ENCODE results near the gene BDH1. TPM values are rescaled to one million over a fixed set of nuclear protein-coding genes. Genes with fewer than 3 reads are reported as not detected.

The BDH1 gene
- polyA plus RNA-seq, 1 donor from 2014 or later = 12.9 TPM

DNA sequence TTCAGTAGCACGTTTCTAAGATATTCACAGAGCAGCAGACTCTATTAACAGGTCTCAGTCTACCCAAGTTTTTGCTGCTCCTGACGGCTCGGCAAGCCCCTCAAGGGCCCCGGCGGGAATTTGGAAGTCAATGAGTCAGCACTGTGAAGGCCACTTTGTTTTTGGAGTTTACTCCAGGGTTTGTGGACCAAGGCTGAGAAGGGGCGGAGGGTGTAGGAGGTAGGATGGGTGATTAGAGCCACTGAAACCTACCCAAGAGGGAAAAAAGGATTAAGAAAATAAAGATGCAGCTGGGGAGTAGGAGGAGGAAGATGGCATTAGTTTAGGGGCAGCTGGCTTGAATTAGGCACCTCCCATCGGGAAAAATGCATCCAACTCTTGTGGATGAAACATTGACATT lies 87.6 kb downstream of the BDH1 start:
- H3F3A ChIP-seq (ENCODE audit: insufficient read depth, low read length, poor library complexity, severe bottlenecking) = peaks cover 3% of the 10 kb centered on the region
- H4K20me1 ChIP-seq (ENCODE audit: insufficient read depth) = no peaks in the 10 kb centered on the region
- no peaks in the 10 kb centered on the region for H3K79me2 ChIP-seq (replicated peaks; ENCODE audit: insufficient read depth, low read length)
- no peak for TF ChIP-seq SMC3 (conservative IDR thresholded peaks at IDR 0.05; ENCODE audit: poor library complexity)
- TF ChIP-seq POLR2AphosphoS5 (IDR thresholded peaks at IDR 0.05) = no peak
- TF ChIP-seq EP300 (conservative IDR thresholded peaks at IDR 0.05; ENCODE audit: poor library complexity, severe bottlenecking) = no peak
- H3K4me3 ChIP-seq (ENCODE audit: low read length) = no peak overlapping the region
- no peaks in the 10 kb centered on the region for H3K9me3 ChIP-seq (ENCODE audit: low read length)
- H2AFZ ChIP-seq (ENCODE audit: low read depth, low read length) = no peak overlapping the region
- H3K9ac ChIP-seq (ENCODE audit: low read length) = peak overlapping the region; percentile 40
- H3K9me2 ChIP-seq (ENCODE audit: insufficient read depth, low read length) = no peaks in the 10 kb centered on the region
- peak overlapping the region; percentile 76 for H3K27ac ChIP-seq (ENCODE audit: low read length)
- H3K36me3 ChIP-seq (ENCODE audit: insufficient read depth, low read length) = no peaks in the 10 kb centered on the region
- H3K4me2 ChIP-seq (ENCODE audit: low read length) = no peak overlapping the region
- no peaks in the 10 kb centered on the region for H3K27me3 ChIP-seq (ENCODE audit: insufficient read depth, low read depth, low read length)

DNA sequence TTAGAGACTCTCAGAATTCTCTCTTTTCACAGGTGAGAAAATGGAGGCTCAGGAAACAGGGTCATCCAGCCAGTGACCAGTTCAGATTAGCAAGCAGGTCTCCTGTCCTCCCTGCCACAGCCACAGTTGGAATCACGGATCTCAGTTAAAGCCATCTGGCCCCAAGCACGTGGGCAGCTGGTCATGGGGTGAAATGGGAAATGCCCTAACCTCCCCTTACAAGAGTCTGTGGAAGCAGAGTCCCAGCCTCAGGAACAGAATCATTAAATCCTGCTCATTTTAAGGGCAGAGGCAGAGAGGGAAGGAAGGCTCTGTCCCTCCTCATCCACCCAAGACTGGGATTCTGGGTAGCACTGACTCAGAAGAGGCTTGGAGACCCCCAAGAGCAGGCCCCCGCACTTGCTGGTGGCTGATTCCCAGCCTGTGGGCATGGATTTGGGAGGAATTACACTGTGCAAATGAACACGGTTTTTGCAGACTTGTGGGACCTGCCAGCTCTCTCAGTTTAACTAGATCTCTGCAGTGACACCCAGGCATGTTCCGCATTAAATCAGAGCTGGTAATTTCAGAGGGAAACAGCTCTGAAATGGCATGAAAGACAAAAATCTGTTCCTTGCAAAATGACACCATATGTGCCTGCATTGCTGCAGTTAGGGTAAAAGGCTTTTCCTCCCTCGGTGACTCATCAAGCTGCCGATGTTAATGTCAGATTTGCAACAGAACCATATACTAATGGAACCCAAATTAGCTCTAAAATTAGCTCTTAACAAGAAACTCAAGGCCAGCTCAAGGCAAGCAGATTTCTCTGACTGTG lies 89.0 kb downstream of the BDH1 start:
- H3K36me3 ChIP-seq (ENCODE audit: insufficient read depth, low read length) = no peaks in the 10 kb centered on the region
- H3K9ac ChIP-seq (ENCODE audit: low read length) = peak overlapping the region; percentile 40
- H3K9me3 ChIP-seq (ENCODE audit: low read length) = no peaks in the 10 kb centered on the region
- H3K4me2 ChIP-seq (ENCODE audit: low read length) = peak overlapping the region; percentile 21
- peak overlapping the region; percentile 76 for H3K27ac ChIP-seq (ENCODE audit: low read length)
- TF ChIP-seq EP300 (conservative IDR thresholded peaks at IDR 0.05; ENCODE audit: poor library complexity, severe bottlenecking) = peak; percentile 15
- TF ChIP-seq, protein P1, sequence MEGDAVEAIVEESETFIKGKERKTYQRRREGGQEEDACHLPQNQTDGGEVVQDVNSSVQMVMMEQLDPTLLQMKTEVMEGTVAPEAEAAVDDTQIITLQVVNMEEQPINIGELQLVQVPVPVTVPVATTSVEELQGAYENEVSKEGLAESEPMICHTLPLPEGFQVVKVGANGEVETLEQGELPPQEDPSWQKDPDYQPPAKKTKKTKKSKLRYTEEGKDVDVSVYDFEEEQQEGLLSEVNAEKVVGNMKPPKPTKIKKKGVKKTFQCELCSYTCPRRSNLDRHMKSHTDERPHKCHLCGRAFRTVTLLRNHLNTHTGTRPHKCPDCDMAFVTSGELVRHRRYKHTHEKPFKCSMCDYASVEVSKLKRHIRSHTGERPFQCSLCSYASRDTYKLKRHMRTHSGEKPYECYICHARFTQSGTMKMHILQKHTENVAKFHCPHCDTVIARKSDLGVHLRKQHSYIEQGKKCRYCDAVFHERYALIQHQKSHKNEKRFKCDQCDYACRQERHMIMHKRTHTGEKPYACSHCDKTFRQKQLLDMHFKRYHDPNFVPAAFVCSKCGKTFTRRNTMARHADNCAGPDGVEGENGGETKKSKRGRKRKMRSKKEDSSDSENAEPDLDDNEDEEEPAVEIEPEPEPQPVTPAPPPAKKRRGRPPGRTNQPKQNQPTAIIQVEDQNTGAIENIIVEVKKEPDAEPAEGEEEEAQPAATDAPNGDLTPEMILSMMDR (IDR thresholded peaks at IDR 0.05; ENCODE audit: poor library complexity, severe bottlenecking) = no peak
- no peaks in the 10 kb centered on the region for H3K79me2 ChIP-seq (replicated peaks; ENCODE audit: insufficient read depth, low read length)
- H3K27me3 ChIP-seq (ENCODE audit: insufficient read depth, low read depth, low read length) = no peaks in the 10 kb centered on the region
- H3K4me3 ChIP-seq (ENCODE audit: low read length) = peak overlapping the region; percentile 51
- peaks cover 3% of the 10 kb centered on the region for H3F3A ChIP-seq (ENCODE audit: insufficient read depth, low read length, poor library complexity, severe bottlenecking)
- no peaks in the 10 kb centered on the region for H3K9me2 ChIP-seq (ENCODE audit: insufficient read depth, low read length)
- no peaks in the 10 kb centered on the region for H4K20me1 ChIP-seq (ENCODE audit: insufficient read depth)
- H2AFZ ChIP-seq (ENCODE audit: low read depth, low read length) = peak overlapping the region; percentile 56

DNA sequence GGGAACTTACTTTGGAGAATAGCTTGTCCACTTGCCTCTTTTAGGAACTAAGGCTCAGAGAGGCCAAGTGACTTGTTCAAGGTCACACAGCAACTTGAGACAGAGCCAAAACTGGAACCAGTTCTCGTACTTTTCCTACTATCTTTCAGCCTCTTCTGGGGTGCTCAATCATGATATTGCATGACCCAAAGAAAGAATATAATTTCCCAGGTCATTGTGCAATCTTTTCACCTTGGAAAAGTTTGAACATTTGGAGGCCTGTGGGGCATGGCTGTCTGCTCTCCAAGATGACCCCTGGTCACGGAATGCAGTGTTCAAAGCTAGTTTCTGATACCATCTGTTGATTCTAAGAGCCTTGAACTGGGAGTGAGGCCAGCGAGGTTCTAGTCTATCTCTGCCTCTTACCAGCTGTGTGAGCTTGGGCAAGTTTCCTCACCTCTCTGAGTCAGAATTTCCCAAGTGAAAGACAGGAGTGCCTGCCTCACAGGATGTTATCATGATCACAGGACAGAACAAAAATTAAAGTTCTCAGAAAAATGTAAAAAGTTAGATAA lies 89.7 kb downstream of the BDH1 start:
- Histone ChIP-seq H3K4me3 (ENCODE audit: low read length) (no peak overlapping the region), H3K9me3 (ENCODE audit: low read length) (no peaks in the 10 kb centered on the region), H3K9ac (ENCODE audit: low read length) (no peak overlapping the region), H3F3A (ENCODE audit: insufficient read depth, low read length, poor library complexity, severe bottlenecking) (peaks cover 3% of the 10 kb centered on the region), H3K36me3 (ENCODE audit: insufficient read depth, low read length) (no peaks in the 10 kb centered on the region), H4K20me1 (ENCODE audit: insufficient read depth) (no peaks in the 10 kb centered on the region), H3K9me2 (ENCODE audit: insufficient read depth, low read length) (no peaks in the 10 kb centered on the region), H3K27ac (ENCODE audit: low read length) (peak overlapping the region; percentile 76), H3K27me3 (ENCODE audit: insufficient read depth, low read depth, low read length) (no peaks in the 10 kb centered on the region), H3K4me2 (ENCODE audit: low read length) (no peak overlapping the region), H2AFZ (ENCODE audit: low read depth, low read length) (no peak overlapping the region), H3K79me2 (replicated peaks; ENCODE audit: insufficient read depth, low read length) (no peaks in the 10 kb centered on the region)
- no peak for TF ChIP-seq TAF1 (IDR thresholded peaks at IDR 0.05; ENCODE audit: low read depth)
